ENCODE measurements around the gene CPHXL2.
A peak's percentile ranks its signal among the peaks of the same experiment; 100 is the strongest.

The CPHXL2 gene

DNA sequence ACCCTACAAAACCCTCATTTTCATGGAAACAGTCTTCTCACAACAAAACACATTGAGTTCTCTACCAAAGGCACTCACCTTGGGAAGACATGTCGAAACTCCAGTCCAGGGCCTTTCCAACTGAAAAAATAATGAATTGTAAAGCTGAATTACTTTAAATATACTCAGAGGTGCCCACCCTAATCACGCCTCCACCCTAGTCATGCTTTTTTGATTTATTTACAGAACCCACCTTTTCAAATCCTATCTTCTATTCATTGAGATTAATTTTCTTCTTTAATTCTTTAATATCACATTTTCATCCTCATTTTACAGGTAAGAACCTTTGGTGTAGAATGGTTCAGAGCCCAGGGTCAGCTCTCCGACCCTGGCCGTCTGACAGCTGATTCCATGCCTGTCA, at the start of gene CPHXL2:
Gene CPHXL2, minus strand, starts transcription at position 101 of the 400 bp plus-strand sequence. Its CDS starts 10 bp downstream, at position 91.
- DNase-seq (ENCODE audit: low read depth, low spot score): no peak

- DNase-seq (ENCODE audit: low read depth, low spot score): no peak
These were observed 49.6 kb upstream of the CPHXL2 start, which contains the start of gene CPHXL for GRCh38 chr16:75726390-75726789. Gene CPHXL, minus strand, starts transcription at chr16:75726490. Its CDS starts 48 bp downstream, at chr16:75726442.

DNA sequence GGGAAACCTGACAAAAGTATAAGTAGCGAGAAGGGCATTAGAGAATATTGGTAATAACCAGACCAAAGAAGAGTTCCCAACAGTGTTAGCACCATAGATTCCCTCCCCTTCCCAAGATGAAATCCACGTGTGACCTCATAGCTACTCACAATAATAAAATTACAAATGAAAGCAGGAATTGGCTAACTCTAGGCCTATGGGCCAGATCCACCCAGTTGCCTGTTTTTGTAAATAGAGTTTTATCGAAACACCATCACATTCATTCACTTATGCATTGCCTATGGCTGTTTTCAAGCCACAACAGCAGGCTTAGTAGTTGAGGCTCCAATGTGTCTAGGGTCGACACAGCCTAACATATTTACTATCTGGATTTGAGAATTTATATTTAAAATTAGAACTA, 41.6 kb upstream of the CPHXL2 start:
- DNase-seq (ENCODE audit: low read depth, low spot score): no peak

GRCh38 chr16:75714661-75715060, 37.9 kb upstream of the CPHXL2 start:
- no peak for DNase-seq (ENCODE audit: low read depth, low spot score)

DNA sequence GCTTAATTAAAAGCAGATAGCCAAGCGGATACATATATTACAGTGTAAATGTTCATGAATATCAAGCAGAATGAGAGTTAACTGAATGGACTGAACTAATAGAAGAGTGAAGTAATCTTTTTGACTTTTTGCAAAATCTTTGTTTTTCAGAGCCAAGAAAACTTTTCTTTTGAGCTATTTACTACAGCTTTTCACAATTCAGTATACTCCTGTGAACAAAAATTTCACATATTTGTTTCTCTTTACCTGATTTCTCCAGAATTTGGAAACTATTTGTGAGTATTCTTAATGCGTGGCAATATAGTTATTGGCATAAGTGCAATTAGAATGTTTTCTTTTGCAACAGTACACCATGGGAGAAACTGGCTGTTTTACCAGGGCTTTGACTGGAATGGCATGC, 33.5 kb upstream of the CPHXL2 start:
- no peak for DNase-seq (ENCODE audit: low read depth, low spot score)

DNA sequence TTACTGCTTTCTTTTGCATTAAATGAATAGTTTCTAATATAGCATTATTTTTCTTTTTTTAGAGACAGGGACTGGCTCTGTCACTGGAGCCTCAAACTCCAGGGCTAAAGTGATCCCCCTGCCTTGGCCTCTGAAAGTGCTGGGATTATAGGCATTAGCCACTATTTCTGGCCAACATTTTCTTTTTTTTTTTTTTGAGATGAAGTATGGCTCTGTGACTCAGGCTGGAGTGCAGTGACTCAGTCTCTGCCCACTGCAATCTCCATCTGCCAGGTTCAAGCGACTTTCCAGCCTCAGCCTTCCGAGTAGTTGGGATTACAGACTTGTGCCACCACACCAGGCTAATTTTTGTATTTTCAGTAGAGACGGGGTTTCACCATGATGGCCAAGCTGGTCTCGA, 26.5 kb upstream of the CPHXL2 start:
- DNase-seq (ENCODE audit: low read depth, low spot score): no peak

GRCh38 chr16:75702242-75702641, 25.4 kb upstream of the CPHXL2 start:
- no peak for DNase-seq (ENCODE audit: low read depth, low spot score)

GRCh38 chr16:75701361-75701760, 24.6 kb upstream of the CPHXL2 start, which contains the start of gene DUXB:
Gene DUXB, minus strand, starts transcription at chr16:75701461. Its CDS starts 43 bp downstream, at chr16:75701418.
- DNase-seq (ENCODE audit: low read depth, low spot score): no peak

GRCh38 chr16:75697571-75697970, 20.8 kb upstream of the CPHXL2 start:
- DNase-seq (ENCODE audit: low read depth, low spot score): no peak

GRCh38 chr16:75695708-75696107, 18.9 kb upstream of the CPHXL2 start:
- no peak for DNase-seq (ENCODE audit: low read depth, low spot score)

GRCh38 chr16:75687361-75687760, 10.6 kb upstream of the CPHXL2 start:
- no peak for DNase-seq (ENCODE audit: low read depth, low spot score)

- DNase-seq (ENCODE audit: low read depth, low spot score): no peak
These were observed 5.5 kb upstream of the CPHXL2 start for GRCh38 chr16:75682308-75682707.

DNA sequence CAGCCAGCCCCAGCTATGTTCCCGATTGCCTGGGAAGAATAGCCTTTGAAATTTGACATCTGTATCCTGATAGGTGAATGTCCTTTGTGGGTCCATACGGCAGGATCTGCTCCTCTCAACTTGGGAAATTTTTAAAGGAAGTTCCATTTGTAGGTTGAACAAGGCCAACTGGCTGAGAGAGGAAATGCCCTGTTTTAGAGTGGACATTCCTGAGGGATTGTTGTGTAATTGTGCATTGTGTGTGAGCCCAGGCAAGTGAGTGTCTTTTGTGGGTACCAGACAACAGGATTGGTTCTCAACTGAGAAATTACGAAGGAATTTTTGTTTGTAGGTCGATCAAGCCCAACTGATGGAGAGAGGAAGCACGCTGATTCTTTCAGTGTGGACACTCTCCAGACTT, 2.6 kb upstream of the CPHXL2 start:
- DNase-seq (ENCODE audit: low read depth, low spot score): no peak

DNA sequence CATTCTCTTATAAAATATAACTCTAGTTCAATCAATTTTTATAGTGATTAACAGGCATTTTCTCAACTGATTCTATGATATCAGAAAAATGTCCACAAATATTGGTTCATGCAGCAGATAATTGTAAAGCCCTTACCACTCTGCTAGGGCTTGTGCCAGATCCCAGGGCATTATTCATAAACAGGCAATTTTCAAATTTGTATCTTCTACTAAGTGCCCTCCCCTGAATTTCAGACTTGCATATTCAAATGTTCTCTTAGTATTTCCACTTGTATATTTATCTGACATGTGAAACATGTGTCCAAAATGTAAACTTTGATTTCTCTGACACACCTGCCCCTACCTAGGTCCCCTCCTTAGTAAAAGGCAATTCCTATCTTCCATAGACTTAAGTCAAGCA, 9.3 kb downstream of the CPHXL2 start:
- DNase-seq (ENCODE audit: low read depth, low spot score): no peak

DNA sequence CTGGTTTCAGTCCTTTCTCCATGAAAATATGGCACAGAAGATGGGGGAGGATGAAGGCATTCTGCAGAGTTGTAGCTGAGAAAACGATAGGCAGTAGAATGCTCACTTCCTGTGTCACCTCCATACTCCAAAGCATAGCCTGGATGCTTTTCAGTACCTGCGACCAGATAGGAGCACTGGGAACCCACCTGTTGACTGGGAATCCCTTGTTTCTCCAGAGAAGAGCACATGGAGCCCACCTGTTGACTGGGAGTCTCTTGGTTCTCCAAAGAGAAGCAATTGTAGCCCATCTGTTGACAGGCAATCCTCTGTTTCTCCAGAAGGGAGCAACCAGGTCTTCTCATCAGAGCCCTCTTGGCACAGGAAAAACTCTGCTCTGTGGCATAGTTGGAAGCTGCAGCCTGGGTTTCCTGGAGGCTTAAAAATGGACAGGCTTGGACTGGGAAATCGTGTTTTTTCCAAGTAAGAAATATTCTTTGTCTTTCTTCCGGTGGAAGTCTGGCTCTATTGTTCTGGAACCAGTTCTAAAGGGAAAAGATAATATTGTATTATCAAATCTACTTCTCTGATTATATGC, 16.0 kb downstream of the CPHXL2 start:
- no peak for DNase-seq (ENCODE audit: low read depth, low spot score)

- DNase-seq (ENCODE audit: low read depth, low spot score): no peak
These were observed 16.5 kb downstream of the CPHXL2 start for GRCh38 chr16:75660321-75660720.

GRCh38 chr16:75658175-75658574, 18.6 kb downstream of the CPHXL2 start:
- no peak for DNase-seq (ENCODE audit: low read depth, low spot score)

GRCh38 chr16:75653922-75654321, 22.9 kb downstream of the CPHXL2 start:
- no peak for DNase-seq (ENCODE audit: low read depth, low spot score)

- DNase-seq (ENCODE audit: low read depth, low spot score): peak; percentile 68
These were observed 28.3 kb downstream of the CPHXL2 start for GRCh38 chr16:75648265-75649076.

DNA sequence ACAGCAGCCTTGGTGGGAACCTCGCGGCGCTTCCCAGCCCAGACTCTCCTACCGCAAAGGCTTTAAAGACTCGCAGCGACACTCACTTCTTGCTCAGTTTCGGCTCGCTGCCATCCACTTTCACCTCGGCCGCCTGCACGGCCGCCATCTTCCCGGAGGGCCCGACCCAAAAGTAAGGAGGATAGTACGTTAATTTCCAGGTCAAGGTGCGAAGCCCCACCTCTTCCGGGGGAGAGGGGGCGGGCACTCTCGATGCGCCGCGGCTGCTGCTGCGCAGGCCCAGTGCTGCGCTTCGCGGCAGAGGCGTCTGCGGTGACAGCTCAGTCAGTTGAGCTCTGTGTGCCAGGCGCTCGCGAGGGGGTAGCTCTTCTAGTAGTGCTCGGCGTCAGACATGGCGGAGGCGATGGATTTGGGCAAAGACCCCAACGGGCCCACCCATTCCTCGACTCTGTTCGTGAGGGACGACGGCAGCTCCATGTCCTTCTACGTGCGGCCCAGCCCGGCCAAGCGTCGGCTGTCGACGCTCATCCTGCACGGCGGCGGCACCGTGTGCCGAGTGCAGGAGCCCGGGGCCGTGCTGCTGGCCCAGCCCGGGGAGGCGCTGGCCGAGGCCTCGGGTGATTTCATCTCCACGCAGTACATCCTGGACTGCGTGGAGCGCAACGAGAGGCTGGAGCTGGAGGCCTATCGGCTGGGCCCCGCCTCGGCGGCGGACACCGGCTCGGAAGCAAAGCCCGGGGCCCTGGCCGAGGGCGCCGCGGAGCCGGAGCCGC, 29.1 kb downstream of the CPHXL2 start, which contains the start of the genes KARS1 and TERF2IP:
Gene KARS1, minus strand, starts transcription at position 174 of the 773 bp plus-strand sequence. Its CDS starts 26 bp downstream, at position 148.
Gene TERF2IP, plus strand, starts transcription at position 282 of the 773 bp plus-strand sequence. Its CDS starts 110 bp downstream, at position 392.
- peak; percentile 91 for DNase-seq (ENCODE audit: low read depth, low spot score)

- DNase-seq (ENCODE audit: low read depth, low spot score): no peak
These were observed 29.7 kb downstream of the CPHXL2 start for GRCh38 chr16:75647112-75647491.
